Aorta (tissue), 5 donors: ENCODE data around the gene AGPAT4. TPM values are rescaled to one million over a fixed set of nuclear protein-coding genes. Genes with fewer than 3 reads are reported as not detected.

ENCODE experiments used
- ATAC-seq: fragments of 200-7000 bp; cut with Tn5 transposase; one replicate; pipeline ENCODE4 v1.9.1; 2022; ENCODE audit warnings: moderate library complexity; ENCODE audit not compliant: low FRiP score
- DNase-seq, 2 donors: peaks; one replicate each; pipeline ENCODE4 v3.0.0-alpha.2; 2020
- H3K27ac ChIP-seq, 2 donors: one replicate each; pipeline ENCODE4 v1.5.1; 2013; ENCODE audit warnings: low read length in 2 of 2, mild to moderate bottlenecking in 2 of 2, moderate library complexity in 2 of 2, control low read depth in 1 of 2, inconsistent platforms in 1 of 2, low read depth in 1 of 2
- H3K27me3 ChIP-seq, 2 donors: one replicate each; pipeline ENCODE4 v1.6.1; 2013; ENCODE audit warnings: control low read depth in 1 of 2, low read length in 1 of 2, mild to moderate bottlenecking in 1 of 2, moderate library complexity in 1 of 2; ENCODE audit not compliant: insufficient read depth in 2 of 2, control insufficient read depth in 1 of 2
- H3K36me3 ChIP-seq, 2 donors: one replicate each; pipeline ENCODE4 v1.6.1; 2013; ENCODE audit warnings: control low read depth in 1 of 2, low read length in 1 of 2, mild to moderate bottlenecking in 1 of 2; ENCODE audit not compliant: insufficient read depth in 2 of 2, control insufficient read depth in 1 of 2
- H3K4me1 ChIP-seq, 2 donors: one replicate each; pipeline ENCODE4 v1.6.1; 2013; ENCODE audit warnings: low read length in 2 of 2, control low read depth in 1 of 2, mild to moderate bottlenecking in 1 of 2, moderate library complexity in 1 of 2; ENCODE audit not compliant: insufficient read depth in 2 of 2, control insufficient read depth in 1 of 2
- H3K4me3 ChIP-seq, 2 donors: one replicate each; pipeline ENCODE4 v1.5.1; 2013; ENCODE audit warnings: low read length in 2 of 2, control low read depth in 1 of 2, mild to moderate bottlenecking in 1 of 2
- H3K9me3 ChIP-seq: one replicate; pipeline ENCODE4 v1.6.1; 2013; ENCODE audit warnings: mild to moderate bottlenecking, low read length; ENCODE audit not compliant: control insufficient read depth
- WGBS, 2 donors: extraction: QIAGEN DNeasy Blood & Tissue Kit; methylation state at CpG; one replicate each; pipeline ENCODE4 v1.1.7; 2013; 5-methylcytosine and 5-hydroxymethylcytosine counted together
- intact Hi-C, 2 donors: fragments of 100-400 bp; cut with DNase I; formaldehyde crosslinking; loops; one replicate each; pipeline versions ENCODE4 v1.14.2 to v1.15.0; 2022
- polyA plus RNA-seq, 2 donors: library from polyadenylated mRNA; stranded (reverse); fragments of 200-250 nt; gene quantifications; one replicate each; pipeline ENCODE4 v1.2.3, GENCODE V29; 2013
- total RNA-seq, 2 donors: library from RNA; stranded (reverse); fragmentation: NEBNext Ultra II Directional; extraction: Animal tissue kit (Norgen Biotek cat#: 25700); gene quantifications; one replicate each; pipeline ENCODE4 v1.2.1, GENCODE V29; 2021
- donor health status: healthy with polysubstance abuse.
- donor health status: Bipolar disorder and iron deficiency.
- donor health status: DM: no; HTN: no; CAD: no.
- donor health status: DM: no; HTN: no; CAD: no.
- donor health status: DM: yes; HTN: yes; CAD: no.

AGPAT4 gene
- total and polyA plus RNA-seq, 4 donors, result 1.0 to 17.9 (median 11.0) TPM

DNA sequence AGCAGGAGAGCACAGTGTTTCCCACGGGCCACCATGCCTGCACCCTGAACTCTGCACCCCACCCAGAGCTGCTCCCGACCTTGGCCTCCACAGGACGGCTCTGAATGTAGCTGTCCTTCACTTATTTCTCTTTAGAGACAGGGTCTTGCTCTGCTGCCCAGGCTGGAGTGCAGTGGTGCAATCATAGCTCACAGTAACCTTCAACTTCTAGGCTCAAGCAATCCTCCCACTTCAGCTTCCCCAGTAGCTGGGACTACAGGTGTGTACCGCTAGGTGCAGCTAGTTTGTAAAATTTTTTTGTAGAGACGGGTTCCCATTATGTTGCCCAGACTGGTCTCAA, 130.9 kb downstream of the AGPAT4 start:
- WGBS, 2 donors, result 94 to 95% methylated on average over 5 of the region's 5 CpGs
- Histone ChIP-seq H3K4me3 (no peak overlapping the region), H3K27ac (no peak overlapping the region), H3K9me3 (no peaks in the 10 kb centered on the region), H3K27me3 (no peaks in the 10 kb centered on the region), H3K36me3 (peaks cover 0 to 1% of the 10 kb centered on the region in 2 donors), H3K4me1 (no peaks in the 10 kb centered on the region)
- ATAC-seq (no peak), DNase-seq (no peak)
- intact Hi-C loops, result no loop called here

GRCh38 chr6:161141173-161141572, 132.7 kb downstream of the AGPAT4 start:
- ATAC-seq, result no peak
- Histone ChIP-seq H3K27me3 (no peaks in the 10 kb centered on the region), H3K9me3 (no peaks in the 10 kb centered on the region), H3K36me3 (peaks cover 0 to 2% of the 10 kb centered on the region in 2 donors), H3K4me1 (no peaks in the 10 kb centered on the region), H3K27ac (no peak overlapping the region), H3K4me3 (no peak overlapping the region)
- DNase-seq, result peak in 1 of 2 donors; percentile 41
- WGBS, 2 donors, result 78 to 81% methylated on average over 11 of the region's 11 CpGs
- intact Hi-C loops, result no loop called here

GRCh38 chr6:161140554-161140875, 133.3 kb downstream of the AGPAT4 start:
- DNase-seq, result peak in 1 of 2 donors; percentile 60
- Histone ChIP-seq H3K4me1 (no peaks in the 10 kb centered on the region), H3K27ac (no peak overlapping the region), H3K4me3 (no peak overlapping the region), H3K27me3 (no peaks in the 10 kb centered on the region), H3K36me3 (peaks cover 0 to 2% of the 10 kb centered on the region in 2 donors), H3K9me3 (no peaks in the 10 kb centered on the region)
- 93 to 95% methylated on average over 10 of the region's 10 CpGs for WGBS, 2 donors
- no peak for ATAC-seq
- intact Hi-C loops, result no loop called here

DNA sequence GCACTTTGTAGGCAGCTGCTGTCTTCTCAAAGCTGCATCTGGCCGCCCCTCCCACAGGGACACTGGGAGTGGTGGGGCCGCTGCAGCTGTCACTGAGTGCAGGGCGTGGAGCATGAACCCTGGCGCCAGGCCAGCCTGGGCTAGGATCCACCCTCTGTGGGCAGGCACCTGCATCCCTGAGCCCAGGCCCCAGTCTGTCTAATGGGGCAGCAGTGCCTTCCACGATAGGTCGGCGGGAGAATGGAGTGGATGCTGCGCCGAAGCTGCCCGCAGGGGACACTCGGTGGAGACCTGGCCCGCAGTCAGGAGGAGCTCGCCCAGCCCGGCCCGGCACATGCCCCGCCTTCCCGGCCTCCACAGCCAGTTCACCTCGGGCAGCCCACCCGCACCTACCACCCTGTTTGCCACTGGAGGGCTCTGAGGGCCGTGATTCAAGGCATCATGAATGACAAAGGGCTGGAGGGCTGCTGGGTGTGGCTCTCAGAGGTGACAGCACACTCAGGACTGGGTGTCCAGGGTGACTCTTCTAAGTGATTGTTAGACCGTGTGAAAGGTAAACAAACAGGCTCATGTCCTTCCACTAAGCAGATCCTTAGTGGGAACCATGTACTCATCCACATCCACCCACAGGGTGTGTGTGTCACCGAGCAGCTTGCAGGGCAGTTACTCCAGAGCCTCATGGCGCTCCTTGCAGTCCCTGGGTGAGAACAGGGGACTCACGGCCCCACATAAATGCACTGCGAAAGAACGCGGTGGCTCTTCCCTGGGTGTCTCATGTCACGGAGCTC, 133.9 kb downstream of the AGPAT4 start:
- Histone ChIP-seq H3K4me1 (no peaks in the 10 kb centered on the region), H3K36me3 (peaks cover 0 to 2% of the 10 kb centered on the region in 2 donors), H3K27ac (no peak overlapping the region), H3K4me3 (no peak overlapping the region), H3K9me3 (no peaks in the 10 kb centered on the region), H3K27me3 (no peaks in the 10 kb centered on the region)
- 89 to 91% methylated on average over 28 of the region's 28 CpGs for WGBS, 2 donors
- no peak for ATAC-seq
- peak in 1 of 2 donors; percentile 79 for DNase-seq
- intact Hi-C loops, result no loop called here

DNA sequence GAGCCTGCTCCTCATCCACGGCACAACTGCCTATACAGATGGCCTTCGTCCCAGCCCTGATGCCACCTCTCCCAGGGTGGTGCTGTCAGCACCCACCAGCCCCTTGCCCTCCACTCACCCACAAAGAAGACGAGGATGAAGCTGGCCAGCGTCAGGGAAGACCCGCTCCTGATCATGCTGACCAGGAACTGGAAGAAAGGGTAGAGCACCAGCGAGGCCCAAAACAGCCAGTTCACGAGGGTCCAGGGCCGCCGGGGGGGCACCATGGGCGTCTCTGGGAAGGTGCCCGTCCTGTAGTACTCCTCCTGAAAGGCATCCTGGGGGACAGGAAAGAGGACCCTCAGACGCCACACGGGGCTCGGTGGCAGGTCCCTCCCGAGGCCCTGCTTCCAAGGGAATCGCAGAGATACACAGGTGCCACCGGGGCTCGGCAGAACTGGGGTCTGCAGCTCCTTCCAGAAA, 134.5 kb downstream of the AGPAT4 start:
- H3K27ac ChIP-seq, result no peak overlapping the region
- intact Hi-C loops, result no loop called here
- ATAC-seq, result no peak
- H3K27me3 ChIP-seq, result no peaks in the 10 kb centered on the region
- DNase-seq, result no peak
- no peaks in the 10 kb centered on the region for H3K4me1 ChIP-seq
- H3K4me3 ChIP-seq, result no peak overlapping the region
- H3K9me3 ChIP-seq, result no peaks in the 10 kb centered on the region
- H3K36me3 ChIP-seq, result peaks cover 0 to 2% of the 10 kb centered on the region in 2 donors
- whole genome bisulfite sequencing, 2 donors, result 95 to 96% methylated on average over 18 of the region's 18 CpGs

- Histone ChIP-seq H3K9me3 (no peaks in the 10 kb centered on the region), H3K4me3 (no peak overlapping the region), H3K27me3 (no peaks in the 10 kb centered on the region), H3K4me1 (no peaks in the 10 kb centered on the region), H3K27ac (no peak overlapping the region), H3K36me3 (peaks cover 0 to 2% of the 10 kb centered on the region in 2 donors)
- intact Hi-C loops, result no loop called here
- WGBS, 2 donors, result 93 to 94% methylated on average over 23 of the region's 23 CpGs
- DNase-seq (peak in 1 of 2 donors; percentile 66), ATAC-seq (no peak)
Measured at GRCh38 chr6:161138543-161139303, 135.1 kb downstream of the AGPAT4 start.

DNA sequence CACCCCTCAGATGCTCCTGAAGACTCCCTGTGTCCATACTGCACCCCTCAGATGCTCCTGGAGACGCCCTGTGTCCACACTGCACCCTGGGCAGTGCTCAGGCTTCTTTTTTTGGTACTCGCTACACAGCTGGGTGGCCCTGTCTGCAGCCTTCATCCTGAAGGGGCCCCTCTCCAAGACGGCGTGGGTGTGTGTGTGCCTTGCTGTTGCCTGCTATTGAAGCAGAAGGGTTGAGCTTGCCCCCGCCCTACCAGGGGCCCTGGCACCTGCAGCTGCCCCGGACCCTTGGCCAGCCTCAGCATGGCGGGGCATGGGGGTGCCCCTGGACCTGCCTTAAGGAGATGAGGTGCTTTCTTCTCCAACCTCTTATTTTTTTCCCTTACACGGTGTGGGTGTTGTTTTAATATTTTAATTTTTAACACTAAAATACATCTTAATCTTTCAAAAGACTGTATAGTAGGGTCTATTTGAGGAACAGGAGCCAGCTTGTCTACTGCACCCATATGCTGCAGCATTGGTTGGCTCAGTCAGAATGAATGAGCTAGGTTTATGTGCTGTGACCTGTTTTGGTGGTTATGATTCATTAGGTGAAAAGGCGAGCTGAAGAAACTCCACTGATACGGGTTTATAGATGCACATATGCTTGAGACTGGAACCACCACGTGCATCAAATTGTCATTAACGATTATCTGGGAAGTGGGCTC, 135.9 kb downstream of the AGPAT4 start:
- 91 to 93% methylated on average over 12 of the region's 12 CpGs for WGBS, 2 donors
- H3K27me3 ChIP-seq, result no peaks in the 10 kb centered on the region
- ATAC-seq (no peak), DNase-seq (peak in 1 of 2 donors; percentile 47)
- no peaks in the 10 kb centered on the region for H3K9me3 ChIP-seq
- intact Hi-C loops, result no loop called here
- no peak overlapping the region for H3K27ac ChIP-seq
- no peak overlapping the region for H3K4me3 ChIP-seq
- peaks cover 0 to 2% of the 10 kb centered on the region in 2 donors for H3K36me3 ChIP-seq
- no peaks in the 10 kb centered on the region for H3K4me1 ChIP-seq

DNA sequence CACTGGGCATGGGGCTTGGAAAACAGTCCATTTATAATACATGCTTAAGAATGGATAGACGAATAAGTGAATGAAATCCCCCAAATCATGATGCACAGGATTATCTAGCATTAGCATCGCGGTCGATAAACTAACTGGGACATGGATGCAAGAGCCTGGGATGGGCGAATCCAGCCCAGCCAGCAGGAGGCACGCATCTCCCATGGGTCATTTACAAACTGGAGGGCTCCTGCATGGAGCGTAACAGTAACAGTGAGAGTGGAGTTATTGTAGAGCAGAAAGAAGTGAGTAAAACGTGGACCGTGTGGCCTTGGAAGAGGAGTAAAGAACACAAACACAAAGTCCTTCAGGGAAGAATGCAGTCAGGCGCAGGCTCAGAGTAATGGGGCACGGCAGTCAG, 136.5 kb downstream of the AGPAT4 start:
- WGBS, 2 donors, result 93 to 96% methylated on average over 11 of the region's 11 CpGs
- no peaks in the 10 kb centered on the region for H3K4me1 ChIP-seq
- DNase-seq (no peak), ATAC-seq (no peak)
- H3K9me3 ChIP-seq, result no peaks in the 10 kb centered on the region
- H3K36me3 ChIP-seq, result peaks cover 0 to 2% of the 10 kb centered on the region in 2 donors
- no peak overlapping the region for H3K27ac ChIP-seq
- H3K4me3 ChIP-seq, result no peak overlapping the region
- no peaks in the 10 kb centered on the region for H3K27me3 ChIP-seq
- intact Hi-C loops, result no loop called here
